Esophagus squamous epithelium (tissue), 4 donors: Measurements from ENCODE around the gene CRADD.

Experiments used
- CTCF ChIP-seq, 6 experiments: fragments of 450-650 bp in 4 of 6; fragments of 200-600 bp in 2 of 6; sonication (generic) in 2 of 6; IDR thresholded peaks; one replicate each; pipeline ENCODE4 v1.5.1; 2016 to 2019; ENCODE audit warnings: antibody characterized with exemption in 6 of 6, mild to moderate bottlenecking in 4 of 6, moderate library complexity in 4 of 6
- POLR2A ChIP-seq, 4 donors: fragments of 450-650 bp; IDR thresholded peaks; one replicate each; pipeline ENCODE4 v1.6.1; 2017; ENCODE audit warnings: antibody characterized with exemption in 4 of 4, mild to moderate bottlenecking in 4 of 4, moderate library complexity in 3 of 4

DNA sequence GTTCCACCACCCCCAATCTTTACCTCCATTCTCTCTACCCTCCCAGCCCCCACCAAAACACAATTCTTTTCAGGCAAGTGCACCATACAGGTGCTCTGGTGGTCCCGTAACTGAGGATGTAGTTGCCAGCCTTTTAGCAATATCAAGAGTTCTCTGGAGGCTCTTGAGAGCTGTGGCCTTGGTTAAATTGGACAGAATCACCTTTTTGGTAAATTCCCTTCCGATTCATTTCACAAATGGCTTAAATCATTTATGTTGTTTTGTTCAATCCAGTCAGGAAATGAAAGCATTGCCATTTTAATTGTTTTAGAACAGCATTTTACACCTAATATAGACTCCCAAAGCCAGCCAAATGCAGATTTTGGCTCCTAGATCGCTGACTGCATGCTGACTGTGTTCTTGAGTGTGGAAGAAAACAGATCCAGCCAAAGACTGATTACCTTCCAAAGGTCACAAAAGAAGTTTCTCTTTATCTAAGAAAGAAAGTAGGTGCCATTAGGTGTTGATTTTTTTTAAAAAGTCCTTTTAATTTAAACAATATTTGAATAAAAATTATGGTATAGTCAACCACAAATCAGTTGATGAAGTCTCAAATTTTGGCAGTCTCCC, 25.6 kb downstream of the CRADD start:
- TF ChIP-seq CTCF (IDR thresholded peaks at IDR 0.05), result no peak
- TF ChIP-seq POLR2A (IDR thresholded peaks at IDR 0.05), result no peak
